SK-N-SH treated with all-trans-retinoic acid at 6 μM for 48 hours (cell line): ENCODE measurements around the gene PPARA.

Experiments
- ARNTL ChIP-seq: fragments of 450-650 bp; formaldehyde crosslinking; IDR thresholded peaks from 2 replicates; pipeline ENCODE4 v1.5.0; 2020; ENCODE audit warnings: low read depth, mild to moderate bottlenecking, moderate library complexity, borderline replicate concordance
- CREB5 ChIP-seq: fragments of 250-450 bp; sonication (Bioruptor Pico); IDR thresholded peaks from 2 replicates; pipeline ENCODE4 v1.5.1; 2020; ENCODE audit warnings: low read depth, mild to moderate bottlenecking, moderate library complexity
- OSR1 ChIP-seq: fragments of 250-450 bp; sonication (Bioruptor Pico); IDR thresholded peaks from 2 replicates; pipeline ENCODE4 v1.8.0; 2022; ENCODE audit warnings: moderate library complexity, mild to moderate bottlenecking, inconsistent platforms
- PPARA ChIP-seq: fragments of 250-450 bp; sonication (Bioruptor Pico); IDR thresholded peaks from 2 replicates; pipeline ENCODE4 v1.5.0; 2020; ENCODE audit warnings: mild to moderate bottlenecking, borderline replicate concordance
- RARB ChIP-seq: fragments of 250-450 bp; sonication (Bioruptor Pico); IDR thresholded peaks from 2 replicates; pipeline ENCODE4 v1.8.0; 2021; ENCODE audit warnings: mild to moderate bottlenecking, moderate library complexity
- ZC3H10 ChIP-seq: fragments of 250-450 bp; sonication (Bioruptor Pico); IDR thresholded peaks from 2 replicates; pipeline ENCODE4 v1.5.1; 2021; ENCODE audit warnings: mild to moderate bottlenecking, moderate library complexity
- ZFP3 ChIP-seq: fragments of 250-450 bp; sonication (Bioruptor Pico); IDR thresholded peaks from 2 replicates; pipeline ENCODE4 v1.5.0; 2020; ENCODE audit warnings: mild to moderate bottlenecking, moderate library complexity
- ZNF565 ChIP-seq: fragments of 450-650 bp; formaldehyde crosslinking; conservative IDR thresholded peaks from 2 replicates; pipeline ENCODE4 v1.5.0; 2020; ENCODE audit warnings: low read depth, mild to moderate bottlenecking, moderate library complexity

- no peak for TF ChIP-seq OSR1 (CRISPR knock-in tag)
- TF ChIP-seq ARNTL (CRISPR knock-in tag): no peak
- no peak for TF ChIP-seq ZC3H10 (CRISPR knock-in tag)
- TF ChIP-seq CREB5 (CRISPR knock-in tag): no peak
- no peak for TF ChIP-seq PPARA
- TF ChIP-seq ZFP3 (CRISPR knock-in tag): no peak
- no peak for TF ChIP-seq RARB (CRISPR knock-in tag)
- TF ChIP-seq ZNF565 (CRISPR knock-in tag): no peak
Measured at GRCh38 chr22:46269564-46269963, 119.2 kb downstream of the PPARA start.
